ENCODE data around the gene ANO4.
"Not testable (repeated sequence)": the region's sequence is repeated elsewhere in the genome, so short reads cannot be mapped to it uniquely, and the experiment has no call there.

The ANO4 gene

GRCh38 chr12:101044512-101045059, 250.0 kb downstream of the ANO4 start:
- DNase-seq (ENCODE audit: low spot score): no peak

GRCh38 chr12:101045486-101046464, 251.2 kb downstream of the ANO4 start:
- DNase-seq (ENCODE audit: low spot score): no peak

GRCh38 chr12:101047652-101048051, 253.1 kb downstream of the ANO4 start:
- DNase-seq (ENCODE audit: low spot score): no peak

GRCh38 chr12:101050631-101051030, 256.1 kb downstream of the ANO4 start:
- DNase-seq (ENCODE audit: low spot score): no peak

- no peak for DNase-seq (ENCODE audit: low spot score)
Observed at GRCh38 chr12:101051151-101051550, 256.6 kb downstream of the ANO4 start.

GRCh38 chr12:101051901-101052550, 257.4 kb downstream of the ANO4 start:
- peak; percentile 92 for DNase-seq (ENCODE audit: low spot score)

GRCh38 chr12:101053203-101053602, 258.6 kb downstream of the ANO4 start:
- DNase-seq (ENCODE audit: low spot score): no peak

GRCh38 chr12:101055940-101056339, 261.4 kb downstream of the ANO4 start:
- DNase-seq (ENCODE audit: low spot score): no peak

- DNase-seq (ENCODE audit: low spot score): not testable (repeated sequence)
Observed at GRCh38 chr12:101062508-101062907, 267.9 kb downstream of the ANO4 start.

- DNase-seq (ENCODE audit: low spot score): peak; percentile 37
Observed at GRCh38 chr12:101064721-101065120, 270.1 kb downstream of the ANO4 start.

- DNase-seq (ENCODE audit: low spot score): no peak
Observed at GRCh38 chr12:101066489-101066888, 271.9 kb downstream of the ANO4 start.

- no peak for DNase-seq (ENCODE audit: low spot score)
Observed at GRCh38 chr12:101068402-101068801, 273.8 kb downstream of the ANO4 start.

GRCh38 chr12:101068836-101069235, 274.3 kb downstream of the ANO4 start:
- DNase-seq (ENCODE audit: low spot score): no peak

- DNase-seq (ENCODE audit: low spot score): peak; percentile 42
Observed at GRCh38 chr12:101074940-101075680, 280.5 kb downstream of the ANO4 start.

GRCh38 chr12:101076921-101077320, 282.3 kb downstream of the ANO4 start:
- DNase-seq (ENCODE audit: low spot score): peak; percentile 78

- no peak for DNase-seq (ENCODE audit: low spot score)
Observed at GRCh38 chr12:101077791-101078528, 283.4 kb downstream of the ANO4 start.

- no peak for DNase-seq (ENCODE audit: low spot score)
Observed at GRCh38 chr12:101078536-101079285, 284.1 kb downstream of the ANO4 start.

GRCh38 chr12:101082706-101083105, 288.1 kb downstream of the ANO4 start:
- DNase-seq (ENCODE audit: low spot score): no peak

GRCh38 chr12:101086490-101087135, 292.0 kb downstream of the ANO4 start:
- peak; percentile 64 for DNase-seq (ENCODE audit: low spot score)

- DNase-seq (ENCODE audit: low spot score): peak; percentile 40
Observed at GRCh38 chr12:101087920-101088319, 293.3 kb downstream of the ANO4 start.

All from kidney tubule cell (primary cell).